ENCODE results near the gene PGLYRP1. TPM values are rescaled to one million over a fixed set of nuclear protein-coding genes. Genes with fewer than 3 reads are reported as not detected.

PGLYRP1 gene
- total RNA-seq, 1 experiment from 2014 or later, result not detected

GRCh38 chr19:46058778-46059177, 35.9 kb upstream of the PGLYRP1 start:
- Histone ChIP-seq H2AFZ (no peak overlapping the region), H3K4me3 (no peak overlapping the region), H3K79me2 (ENCODE audit: low read depth) (no peaks in the 10 kb centered on the region), H3K4me1 (replicated peaks; ENCODE audit: insufficient read depth) (no peaks in the 10 kb centered on the region), H3K36me3 (ENCODE audit: low read depth) (no peaks in the 10 kb centered on the region), H3K9me2 (ENCODE audit: insufficient read depth) (no peaks in the 10 kb centered on the region), H3K27me3 (ENCODE audit: insufficient read depth, low read depth) (peaks cover 9% of the 10 kb centered on the region; the same call in 1 of the 2 replicates), H4K20me1 (ENCODE audit: insufficient read depth) (no peaks in the 10 kb centered on the region), H3K9me3 (ENCODE audit: insufficient read depth, low read depth) (peaks cover 13% of the 10 kb centered on the region; the same call in 1 of the 2 replicates), H3K4me2 (no peak overlapping the region), H3K27ac (no peak overlapping the region), H3F3A (ENCODE audit: insufficient read depth, low read depth) (no peaks in the 10 kb centered on the region)
- no TSS peak for BruUV-seq (replicated peaks)
- no peak for DNase-seq
- ChIA-PET CTCF (no interaction called here), POLR2A (ENCODE audit: unreplicated experiment) (no interaction called here)
- TF ChIP-seq EZH2 (IDR thresholded peaks at IDR 0.05; ENCODE audit: low read depth) (no peak), CTCF (conservative IDR thresholded peaks at IDR 0.05) (no peak)
- intact Hi-C loops (cut with micrococcal nuclease; ENCODE audit: unreplicated experiment), result no loop called here

- no peaks in the 10 kb centered on the region for H3K79me2 ChIP-seq (ENCODE audit: low read depth)
- H3K27me3 ChIP-seq (ENCODE audit: insufficient read depth, low read depth), result peaks cover 9% of the 10 kb centered on the region; the same call in 1 of the 2 replicates
- no peaks in the 10 kb centered on the region for H3K4me1 ChIP-seq (replicated peaks; ENCODE audit: insufficient read depth)
- ChIA-PET CTCF (no interaction called here), POLR2A (ENCODE audit: unreplicated experiment) (no interaction called here)
- DNase-seq, result no peak
- H3K36me3 ChIP-seq (ENCODE audit: low read depth), result no peaks in the 10 kb centered on the region
- no peaks in the 10 kb centered on the region for H3F3A ChIP-seq (ENCODE audit: insufficient read depth, low read depth)
- no peaks in the 10 kb centered on the region for H4K20me1 ChIP-seq (ENCODE audit: insufficient read depth)
- no peak overlapping the region for H3K4me2 ChIP-seq
- H3K9me2 ChIP-seq (ENCODE audit: insufficient read depth), result no peaks in the 10 kb centered on the region
- peaks cover 8% of the 10 kb centered on the region; the same call in 1 of the 2 replicates for H3K9me3 ChIP-seq (ENCODE audit: insufficient read depth, low read depth)
- no peak for TF ChIP-seq CTCF (conservative IDR thresholded peaks at IDR 0.05)
- no peak for TF ChIP-seq EZH2 (IDR thresholded peaks at IDR 0.05; ENCODE audit: low read depth)
- no TSS peak for BruUV-seq (replicated peaks)
- H3K4me3 ChIP-seq, result no peak overlapping the region
- H2AFZ ChIP-seq, result no peak overlapping the region
- intact Hi-C loops (cut with micrococcal nuclease; ENCODE audit: unreplicated experiment), result loop anchor here (2.0 kb wide), 1 partner anchor 16 kb away; the partner anchor contains the start of gene IGFL4
- H3K27ac ChIP-seq, result no peak overlapping the region
These were observed 33.7 kb upstream of the PGLYRP1 start for GRCh38 chr19:46056536-46056935.

DNA sequence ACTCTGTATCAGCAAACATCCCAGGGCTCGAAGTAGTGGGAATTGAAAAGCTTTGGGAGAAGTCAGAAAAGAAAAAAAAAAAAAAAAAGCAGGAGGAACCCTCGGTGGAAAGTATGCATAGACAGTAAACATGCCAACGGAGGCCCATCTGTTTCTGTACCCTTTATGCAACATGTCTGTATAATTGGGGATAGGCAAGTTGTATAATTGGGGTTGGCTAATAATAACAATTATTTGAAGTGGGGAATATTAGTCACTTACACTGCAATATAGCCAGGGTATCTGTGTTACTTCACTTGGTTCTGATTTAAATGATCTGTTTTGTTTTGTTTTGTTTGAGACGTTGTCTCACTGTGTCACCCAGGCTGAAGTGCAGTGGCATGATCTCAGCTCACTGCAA, 30.0 kb upstream of the PGLYRP1 start:
- Histone ChIP-seq H2AFZ (no peak overlapping the region), H3K79me2 (ENCODE audit: low read depth) (no peaks in the 10 kb centered on the region), H4K20me1 (ENCODE audit: insufficient read depth) (no peaks in the 10 kb centered on the region), H3K27me3 (ENCODE audit: insufficient read depth, low read depth) (peaks cover 18% of the 10 kb centered on the region), H3K9me3 (ENCODE audit: insufficient read depth, low read depth) (no peaks in the 10 kb centered on the region; the same call in 1 of the 2 replicates), H3K4me1 (replicated peaks; ENCODE audit: insufficient read depth) (no peaks in the 10 kb centered on the region), H3K9me2 (ENCODE audit: insufficient read depth) (no peaks in the 10 kb centered on the region), H3K27ac (no peak overlapping the region), H3F3A (ENCODE audit: insufficient read depth, low read depth) (no peaks in the 10 kb centered on the region), H3K4me3 (no peak overlapping the region), H3K36me3 (ENCODE audit: low read depth) (no peaks in the 10 kb centered on the region), H3K4me2 (no peak overlapping the region)
- ChIA-PET POLR2A (ENCODE audit: unreplicated experiment) (no interaction called here), CTCF (interaction anchor here (0.6 kb wide), 3 partner anchors 25 to 391 kb away, joined by 3 to 6 read pairs (median 4); no protein-coding TSS in a partner anchor)
- TF ChIP-seq EZH2 (IDR thresholded peaks at IDR 0.05; ENCODE audit: low read depth), result no peak
- TF ChIP-seq CTCF (conservative IDR thresholded peaks at IDR 0.05), result no peak
- no peak for DNase-seq
- intact Hi-C loops (cut with micrococcal nuclease; ENCODE audit: unreplicated experiment), result no loop called here
- no TSS peak for BruUV-seq (replicated peaks)
